Karpas-422 (cell line): ENCODE measurements around the gene CCNT2. TPM values are rescaled to one million over a fixed set of nuclear protein-coding genes. Genes with fewer than 3 reads are reported as not detected.

Source experiments
- DNase-seq: peaks from one replicate; pipeline ENCODE4 v3.0.0-alpha.2; 2015
- H2AFZ ChIP-seq: fragments of 200-600 bp; sonication (generic); 2 replicates; pipeline ENCODE4 v1.6.1; 2014; ENCODE audit warnings: antibody characterized with exemption, low read length, mixed read lengths
- H3K27ac ChIP-seq: fragments of 200-600 bp; sonication (generic); 2 replicates; pipeline ENCODE4 v1.5.1; 2014; ENCODE audit warnings: mild to moderate bottlenecking, low read length, moderate library complexity
- H3K27me3 ChIP-seq: fragments of 200-600 bp; sonication (generic); 2 replicates; pipeline ENCODE4 v1.6.1; 2014; ENCODE audit warnings: low read length, mixed read lengths
- H3K36me3 ChIP-seq: fragments of 200-600 bp; sonication (generic); 2 replicates; pipeline ENCODE4 v1.6.1; 2014; ENCODE audit warnings: low read length, mixed read lengths; ENCODE audit not compliant: insufficient read depth
- H3K4me1 ChIP-seq: fragments of 200-600 bp; sonication (generic); 2 replicates; pipeline ENCODE4 v1.6.1; 2014; ENCODE audit warnings: mild to moderate bottlenecking, low read length, mixed read lengths
- H3K4me2 ChIP-seq: fragments of 200-600 bp; sonication (generic); 2 replicates; pipeline ENCODE4 v1.6.1; 2014; ENCODE audit warnings: low read length, low read depth, mild to moderate bottlenecking; ENCODE audit not compliant: poor library complexity, severe bottlenecking
- H3K4me3 ChIP-seq: fragments of 200-600 bp; sonication (generic); 2 replicates; pipeline ENCODE4 v1.5.1; 2014; ENCODE audit warnings: mild to moderate bottlenecking, antibody characterized with exemption, low read length, mixed read lengths
- H3K79me2 ChIP-seq: fragments of 200-600 bp; sonication (generic); 2 replicates; pipeline ENCODE4 v1.6.1; 2014; ENCODE audit warnings: mild to moderate bottlenecking, low read length, mixed read lengths
- H3K9ac ChIP-seq: fragments of 200-600 bp; sonication (generic); 2 replicates; pipeline ENCODE4 v1.6.0; 2014; ENCODE audit warnings: low read length
- H3K9me2 ChIP-seq: fragments of 200-600 bp; sonication (generic), shearing (Covaris generic); replicated peaks from 2 replicates; pipeline ENCODE4 v1.6.0; 2014; ENCODE audit warnings: mild to moderate bottlenecking, low read length, moderate library complexity; ENCODE audit not compliant: insufficient read depth
- H3K9me3 ChIP-seq: fragments of 300-700, 200-600 bp; sonication (generic); 2 replicates; pipeline ENCODE4 v1.6.1; 2014; ENCODE audit warnings: low read length, mixed read lengths
- H4K20me1 ChIP-seq: fragments of 200-600 bp; sonication (generic); 2 replicates; pipeline ENCODE4 v1.6.1; 2014; ENCODE audit warnings: mild to moderate bottlenecking, antibody characterized with exemption, low read length, low read depth; ENCODE audit not compliant: insufficient read depth
- total RNA-seq: library from RNA; depleted of rRNA; stranded (reverse); fragments of >200 nt; shearing (Covaris generic); gene quantifications from 2 replicates; pipeline ENCODE4 v1.2.3, GENCODE V29; 2014; ENCODE audit warnings: low replicate concordance

Gene CCNT2
- total RNA-seq, 1 experiment from 2014 or later = 42.9 TPM

GRCh38 chr2:134926231-134926931, 7.8 kb downstream of the CCNT2 start:
- Histone ChIP-seq H3K79me2 (peaks cover 99% of the 10 kb centered on the region), H3K9me3 (no peaks in the 10 kb centered on the region)

GRCh38 chr2:134927195-134927594, 8.6 kb downstream of the CCNT2 start:
- no peak overlapping the region for H3K4me3 ChIP-seq
- peaks cover 26% of the 10 kb centered on the region; the same call in 1 of the 2 replicates for H3K36me3 ChIP-seq
- no peak overlapping the region for H3K4me2 ChIP-seq
- no peaks in the 10 kb centered on the region for H3K9me3 ChIP-seq
- peaks cover 37% of the 10 kb centered on the region for H3K4me1 ChIP-seq
- H3K27me3 ChIP-seq = no peaks in the 10 kb centered on the region
- peaks cover 99% of the 10 kb centered on the region for H3K79me2 ChIP-seq
- no peaks in the 10 kb centered on the region for H3K9me2 ChIP-seq
- H4K20me1 ChIP-seq = peaks cover 66% of the 10 kb centered on the region
- no peak overlapping the region for H3K9ac ChIP-seq
- no peak overlapping the region for H3K27ac ChIP-seq
- no peak overlapping the region for H2AFZ ChIP-seq
- no peak for DNase-seq

More at GRCh38 chr2:134926231-134926931, 7.8 kb downstream of the CCNT2 start:
- Histone ChIP-seq H3K4me2 (no peak overlapping the region), H3K4me3 (no peak overlapping the region), H3K36me3 (peaks cover 29% of the 10 kb centered on the region; the same call in 1 of the 2 replicates), H3K27me3 (no peaks in the 10 kb centered on the region), H3K27ac (no peak overlapping the region), H3K4me1 (peaks cover 40% of the 10 kb centered on the region), H2AFZ (no peak overlapping the region), H3K9ac (no peak overlapping the region), H4K20me1 (peaks cover 69% of the 10 kb centered on the region), H3K9me2 (no peaks in the 10 kb centered on the region)
- DNase-seq = no peak

DNA sequence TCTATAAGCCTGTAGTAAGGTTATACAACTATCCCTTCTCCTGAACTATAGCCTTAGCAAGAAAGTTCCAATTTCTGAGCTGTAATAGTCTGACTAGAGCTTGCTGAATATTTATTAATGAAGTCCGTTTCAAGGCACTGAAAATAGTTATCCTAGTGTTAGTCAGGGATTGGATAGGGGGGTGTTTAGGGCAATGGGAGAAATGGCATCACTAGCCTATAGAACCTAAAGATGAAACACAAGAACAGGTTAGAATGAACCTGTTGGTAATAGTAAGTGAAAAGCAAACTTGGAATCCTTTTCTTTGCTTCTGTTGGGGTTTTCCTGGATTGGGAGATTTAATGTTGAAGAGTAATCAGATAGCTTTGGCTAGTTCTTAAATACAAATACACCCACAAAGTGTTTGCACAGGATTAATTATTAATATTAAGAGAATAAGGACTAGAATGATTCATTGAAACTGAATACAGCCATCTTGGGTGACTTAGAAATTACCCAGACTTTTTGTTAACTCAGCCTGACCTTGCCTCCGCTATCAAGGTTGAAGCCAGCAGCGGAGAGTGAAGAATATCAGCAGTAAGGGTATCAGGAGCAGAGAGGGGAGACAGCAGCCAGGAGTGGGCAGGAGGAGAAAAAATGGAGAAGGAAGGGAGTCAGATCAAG, 14.4 kb downstream of the CCNT2 start:
- Histone ChIP-seq H3K9me2 (no peaks in the 10 kb centered on the region), H3K4me1 (peaks cover 40% of the 10 kb centered on the region), H3K27ac (no peak overlapping the region), H4K20me1 (peaks cover 57% of the 10 kb centered on the region), H3K4me3 (no peak overlapping the region), H3K27me3 (no peaks in the 10 kb centered on the region), H3K36me3 (peaks cover 32% of the 10 kb centered on the region; the same call in 1 of the 2 replicates), H3K79me2 (peaks cover 100% of the 10 kb centered on the region), H3K9me3 (no peaks in the 10 kb centered on the region), H2AFZ (no peak overlapping the region), H3K9ac (no peak overlapping the region), H3K4me2 (no peak overlapping the region)
- DNase-seq = no peak

DNA sequence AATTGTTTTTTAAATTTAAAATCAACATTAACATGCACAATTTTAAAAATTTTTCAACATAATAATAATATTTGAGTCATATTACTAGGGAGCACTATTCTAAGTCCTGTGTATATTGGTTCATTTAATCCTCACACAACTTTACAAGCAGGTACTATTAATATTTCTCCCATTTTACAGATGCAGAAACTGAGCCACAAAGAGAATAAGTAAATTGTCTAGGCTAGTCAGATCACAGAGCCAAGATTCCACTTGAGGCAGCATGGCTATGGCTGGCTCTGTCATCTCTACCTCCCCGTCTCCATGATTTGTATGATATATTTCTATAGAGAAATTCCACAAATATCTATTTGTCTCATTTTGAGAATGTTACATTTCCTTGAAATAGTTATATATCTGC, 15.1 kb downstream of the CCNT2 start:
- Histone ChIP-seq H3K9me3 (no peaks in the 10 kb centered on the region), H3K4me2 (no peak overlapping the region), H3K79me2 (peaks cover 100% of the 10 kb centered on the region), H2AFZ (no peak overlapping the region), H3K4me3 (no peak overlapping the region), H4K20me1 (peaks cover 64% of the 10 kb centered on the region), H3K27me3 (no peaks in the 10 kb centered on the region), H3K4me1 (peaks cover 40% of the 10 kb centered on the region), H3K9me2 (no peaks in the 10 kb centered on the region), H3K27ac (no peak overlapping the region), H3K36me3 (peaks cover 39% of the 10 kb centered on the region; the same call in 1 of the 2 replicates), H3K9ac (no peak overlapping the region)
- no peak for DNase-seq

DNA sequence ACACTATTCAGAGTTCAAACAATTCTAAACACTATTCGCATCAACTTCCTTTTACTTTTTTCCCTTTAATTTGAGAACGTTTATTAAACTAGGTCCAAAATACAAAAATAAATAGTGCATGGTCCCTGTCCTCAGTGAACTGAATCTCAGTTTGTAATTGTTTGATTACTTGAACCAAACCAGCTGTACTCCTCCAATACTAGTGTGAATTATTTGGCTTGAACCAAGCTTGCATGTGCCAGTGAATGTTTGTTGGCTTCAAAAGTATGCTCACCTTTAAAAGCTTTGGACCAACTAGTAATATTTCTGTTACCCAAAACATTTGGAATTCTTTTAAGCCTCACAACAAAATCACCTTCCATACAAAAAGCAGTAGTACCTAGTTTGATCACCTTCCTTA, 15.5 kb downstream of the CCNT2 start:
- Histone ChIP-seq H3K4me3 (no peak overlapping the region), H3K27me3 (no peaks in the 10 kb centered on the region), H2AFZ (no peak overlapping the region), H3K4me1 (peaks cover 40% of the 10 kb centered on the region), H3K9me2 (no peaks in the 10 kb centered on the region), H4K20me1 (peaks cover 64% of the 10 kb centered on the region), H3K4me2 (no peak overlapping the region), H3K27ac (0 out of 2 replicates have a peak overlapping the region, but pooled peaks have one; percentile 7), H3K79me2 (peaks cover 100% of the 10 kb centered on the region), H3K36me3 (peaks cover 43% of the 10 kb centered on the region; the same call in 1 of the 2 replicates), H3K9me3 (no peaks in the 10 kb centered on the region), H3K9ac (no peak overlapping the region)
- DNase-seq = no peak

DNA sequence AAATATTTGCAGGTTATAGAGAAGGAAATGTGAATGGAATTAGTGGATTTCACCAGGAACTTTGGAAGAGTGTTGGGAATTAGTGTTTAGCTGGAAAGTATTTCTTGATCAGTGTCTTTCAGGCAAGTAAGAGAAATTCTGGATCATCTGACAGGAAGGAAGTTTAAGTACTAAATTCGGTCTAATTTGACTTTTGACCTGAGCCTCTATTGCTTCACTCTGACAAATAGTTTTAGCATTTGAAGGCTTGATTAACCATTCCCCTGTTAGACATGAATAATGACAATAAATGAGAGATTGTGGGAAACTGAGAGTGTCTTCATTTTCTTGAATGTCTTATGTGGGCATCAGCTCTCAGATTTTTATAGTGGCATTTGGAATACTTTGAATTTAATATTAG, 16.0 kb downstream of the CCNT2 start:
- Histone ChIP-seq H3K36me3 (peaks cover 46% of the 10 kb centered on the region; the same call in 1 of the 2 replicates), H3K9me2 (no peaks in the 10 kb centered on the region), H3K4me2 (no peak overlapping the region), H2AFZ (no peak overlapping the region), H3K27me3 (no peaks in the 10 kb centered on the region), H3K4me3 (no peak overlapping the region), H3K9me3 (no peaks in the 10 kb centered on the region), H3K27ac (0 out of 2 replicates have a peak overlapping the region, but pooled peaks have one; percentile 7), H4K20me1 (peaks cover 61% of the 10 kb centered on the region), H3K9ac (no peak overlapping the region), H3K79me2 (peaks cover 97% of the 10 kb centered on the region), H3K4me1 (peaks cover 40% of the 10 kb centered on the region)
- DNase-seq = no peak

DNA sequence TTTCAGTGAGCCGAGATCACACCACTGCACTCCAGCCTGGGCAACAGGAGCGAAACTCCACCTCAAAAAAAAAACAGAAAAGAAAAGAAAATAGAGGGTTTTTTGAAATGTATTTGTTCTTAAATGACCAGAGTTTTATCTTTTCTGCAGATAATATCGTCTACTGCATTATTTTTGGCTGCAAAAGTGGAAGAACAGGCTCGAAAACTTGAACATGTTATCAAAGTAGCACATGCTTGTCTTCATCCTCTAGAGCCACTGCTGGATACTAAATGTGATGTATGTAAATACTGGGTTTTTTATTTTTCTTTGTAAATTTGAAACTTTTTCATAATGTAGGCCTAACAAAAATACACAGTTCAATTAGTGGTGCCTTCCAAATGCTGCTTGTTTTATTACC, 18.1 kb downstream of the CCNT2 start:
- no peak overlapping the region for H3K4me3 ChIP-seq
- H3K79me2 ChIP-seq = peaks cover 93% of the 10 kb centered on the region
- DNase-seq = no peak
- H4K20me1 ChIP-seq = peaks cover 49% of the 10 kb centered on the region
- H3K36me3 ChIP-seq = peaks cover 47% of the 10 kb centered on the region; the same call in 1 of the 2 replicates
- no peak overlapping the region for H3K27ac ChIP-seq
- no peak overlapping the region for H3K9ac ChIP-seq
- no peak overlapping the region for H2AFZ ChIP-seq
- no peak overlapping the region for H3K4me2 ChIP-seq
- H3K9me2 ChIP-seq = no peaks in the 10 kb centered on the region
- no peaks in the 10 kb centered on the region for H3K27me3 ChIP-seq
- H3K4me1 ChIP-seq = peaks cover 28% of the 10 kb centered on the region
- no peaks in the 10 kb centered on the region for H3K9me3 ChIP-seq

DNA sequence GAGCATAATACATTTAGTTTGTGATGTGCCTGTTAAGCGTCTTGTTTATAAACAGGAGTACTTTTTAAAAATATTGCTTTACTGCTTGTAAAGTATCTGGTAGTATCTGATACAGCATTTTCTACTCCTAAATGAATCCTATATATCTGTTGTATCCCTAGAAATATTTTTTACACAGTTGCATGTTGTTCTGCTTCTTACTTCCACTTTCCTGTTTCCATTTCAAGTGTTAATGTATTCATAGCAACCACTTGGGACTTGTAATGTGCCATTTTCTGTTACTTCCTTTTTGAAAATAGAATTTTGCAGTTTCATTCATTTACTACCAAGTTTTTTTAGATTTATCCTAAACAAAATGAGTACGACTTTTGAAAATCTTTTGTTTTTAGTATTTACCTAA, 24.9 kb downstream of the CCNT2 start:
- H3K9ac ChIP-seq = no peak overlapping the region
- DNase-seq = peak; percentile 71
- no peak overlapping the region for H2AFZ ChIP-seq
- peak overlapping the region; percentile 40 for H3K27ac ChIP-seq
- H3K4me3 ChIP-seq = peak overlapping the region; percentile 9; the same call in 1 of the 2 replicates
- H3K9me2 ChIP-seq = no peaks in the 10 kb centered on the region
- H3K4me1 ChIP-seq = peaks cover 27% of the 10 kb centered on the region
- peaks cover 21% of the 10 kb centered on the region for H4K20me1 ChIP-seq
- peaks cover 63% of the 10 kb centered on the region for H3K36me3 ChIP-seq
- H3K27me3 ChIP-seq = no peaks in the 10 kb centered on the region
- no peaks in the 10 kb centered on the region for H3K9me3 ChIP-seq
- H3K4me2 ChIP-seq = peak overlapping the region; percentile 54
- peaks cover 87% of the 10 kb centered on the region for H3K79me2 ChIP-seq
